Activated T-helper 2 cell treated with anti-CD3 and anti-CD28 coated beads, Interferon-gamma antibody, Interleukin-2, Interleukin-4, amounts not matched to agents 10 μg/mL and 5 μg/mL and 100 μg/mL, durations not matched to agents 14 hours and 24 hours and 36 hours (primary cell): ENCODE results near the gene KRT84. TPM values are rescaled to one million over a fixed set of nuclear protein-coding genes. Genes with fewer than 3 reads are reported as not detected.

Source experiments
- DNase-seq: peaks from one replicate; pipeline ENCODE4 v3.0.0; 2021; ENCODE audit warnings: low spot score
- H3K27ac Mint-ChIP-seq: one replicate; pipeline ENCODE4 v1.8.0; 2021; ENCODE audit warnings: mixed read lengths
- H3K27me3 Mint-ChIP-seq: one replicate; pipeline ENCODE4 v1.8.0; 2021; ENCODE audit warnings: low read depth, mixed read lengths
- H3K36me3 Mint-ChIP-seq: one replicate; pipeline ENCODE4 v1.8.0; 2021; ENCODE audit warnings: low read depth, mixed read lengths
- H3K4me1 Mint-ChIP-seq: one replicate; pipeline ENCODE4 v1.8.0; 2021; ENCODE audit warnings: low read depth, mixed read lengths
- H3K4me3 Mint-ChIP-seq: one replicate; pipeline ENCODE4 v1.8.0; 2021; ENCODE audit warnings: low read depth, mild to moderate bottlenecking, moderate library complexity, mixed read lengths
- H3K9me3 Mint-ChIP-seq: one replicate; pipeline ENCODE4 v1.8.0; 2021; ENCODE audit warnings: mixed read lengths
- intact Hi-C: fragments of 100-400 bp; cut with micrococcal nuclease; formaldehyde crosslinking; loops from one replicate; pipeline ENCODE4 v1.15.1; 2023
- total RNA-seq: library from RNA; stranded (reverse); gene quantifications from 2 replicates; pipeline ENCODE4 v1.2.3, GENCODE V29; 2022

Gene KRT84
- total RNA-seq, 1 donor from 2014 or later, result not detected

- Mint-ChIP-seq H3K4me1 (peaks cover 12% of the 10 kb centered on the region), H3K9me3 (peaks cover 6% of the 10 kb centered on the region), H3K27ac (no peak overlapping the region), H3K27me3 (peaks cover 15% of the 10 kb centered on the region), H3K36me3 (no peaks in the 10 kb centered on the region), H3K4me3 (no peak overlapping the region)
- DNase-seq, result no peak
- intact Hi-C loops, result no loop called here
These were observed 49.7 kb downstream of the KRT84 start for GRCh38 chr12:52335598-52336262.

GRCh38 chr12:52334185-52334584, 51.3 kb downstream of the KRT84 start:
- peaks cover 19% of the 10 kb centered on the region for H3K27me3 Mint-ChIP-seq
- H3K4me1 Mint-ChIP-seq, result peaks cover 12% of the 10 kb centered on the region
- H3K36me3 Mint-ChIP-seq, result no peaks in the 10 kb centered on the region
- peaks cover 6% of the 10 kb centered on the region for H3K9me3 Mint-ChIP-seq
- intact Hi-C loops, result no loop called here
- no peak overlapping the region for H3K4me3 Mint-ChIP-seq
- no peak for DNase-seq
- no peak overlapping the region for H3K27ac Mint-ChIP-seq

- peaks cover 8% of the 10 kb centered on the region for H3K4me1 Mint-ChIP-seq
- H3K9me3 Mint-ChIP-seq, result peaks cover 6% of the 10 kb centered on the region
- H3K27me3 Mint-ChIP-seq, result peaks cover 15% of the 10 kb centered on the region
- intact Hi-C loops, result no loop called here
- H3K36me3 Mint-ChIP-seq, result no peaks in the 10 kb centered on the region
- DNase-seq, result no peak
- H3K27ac Mint-ChIP-seq, result no peak overlapping the region
- no peak overlapping the region for H3K4me3 Mint-ChIP-seq
These were observed 52.1 kb downstream of the KRT84 start for GRCh38 chr12:52333321-52333720.

DNA sequence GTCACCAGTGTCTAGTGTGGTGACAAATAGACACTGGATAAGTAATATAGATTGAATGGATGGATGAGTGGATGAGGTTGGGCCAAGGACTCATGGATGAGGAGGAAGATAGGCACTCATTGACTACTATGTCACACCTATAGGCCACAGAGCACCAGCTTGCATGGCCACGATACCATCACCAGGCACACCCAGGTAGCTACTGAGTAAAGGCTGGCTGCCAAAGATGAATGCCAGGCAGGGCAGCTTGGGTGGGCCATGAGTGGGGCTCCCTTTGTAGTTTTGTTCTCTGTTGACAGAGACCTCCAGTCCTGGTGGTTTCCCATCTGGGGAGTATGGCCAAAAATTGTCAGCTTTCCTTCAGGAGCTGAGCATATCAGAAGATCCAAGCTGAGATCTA, 53.1 kb downstream of the KRT84 start:
- H3K27ac Mint-ChIP-seq, result no peak overlapping the region
- H3K4me1 Mint-ChIP-seq, result peaks cover 12% of the 10 kb centered on the region

GRCh38 chr12:52331833-52332232, 53.6 kb downstream of the KRT84 start:
- Mint-ChIP-seq H3K36me3 (no peaks in the 10 kb centered on the region), H3K4me1 (peaks cover 15% of the 10 kb centered on the region), H3K27me3 (peaks cover 15% of the 10 kb centered on the region), H3K27ac (no peak overlapping the region), H3K4me3 (no peak overlapping the region), H3K9me3 (peaks cover 5% of the 10 kb centered on the region)
- no peak for DNase-seq
- intact Hi-C loops, result no loop called here

More for the DNA sequence above, 53.1 kb downstream of the KRT84 start:
- H3K36me3 Mint-ChIP-seq, result no peaks in the 10 kb centered on the region
- peaks cover 6% of the 10 kb centered on the region for H3K9me3 Mint-ChIP-seq
- H3K27me3 Mint-ChIP-seq, result peaks cover 15% of the 10 kb centered on the region
- H3K4me3 Mint-ChIP-seq, result no peak overlapping the region
- intact Hi-C loops, result no loop called here
- DNase-seq, result no peak

- H3K27ac Mint-ChIP-seq, result no peak overlapping the region
- no peaks in the 10 kb centered on the region for H3K36me3 Mint-ChIP-seq
- peaks cover 11% of the 10 kb centered on the region for H3K4me1 Mint-ChIP-seq
- no peak overlapping the region for H3K4me3 Mint-ChIP-seq
- H3K9me3 Mint-ChIP-seq, result no peaks in the 10 kb centered on the region
- intact Hi-C loops, result no loop called here
- no peak for DNase-seq
- H3K27me3 Mint-ChIP-seq, result peaks cover 15% of the 10 kb centered on the region
These were observed 54.4 kb downstream of the KRT84 start for GRCh38 chr12:52331039-52331438.

DNA sequence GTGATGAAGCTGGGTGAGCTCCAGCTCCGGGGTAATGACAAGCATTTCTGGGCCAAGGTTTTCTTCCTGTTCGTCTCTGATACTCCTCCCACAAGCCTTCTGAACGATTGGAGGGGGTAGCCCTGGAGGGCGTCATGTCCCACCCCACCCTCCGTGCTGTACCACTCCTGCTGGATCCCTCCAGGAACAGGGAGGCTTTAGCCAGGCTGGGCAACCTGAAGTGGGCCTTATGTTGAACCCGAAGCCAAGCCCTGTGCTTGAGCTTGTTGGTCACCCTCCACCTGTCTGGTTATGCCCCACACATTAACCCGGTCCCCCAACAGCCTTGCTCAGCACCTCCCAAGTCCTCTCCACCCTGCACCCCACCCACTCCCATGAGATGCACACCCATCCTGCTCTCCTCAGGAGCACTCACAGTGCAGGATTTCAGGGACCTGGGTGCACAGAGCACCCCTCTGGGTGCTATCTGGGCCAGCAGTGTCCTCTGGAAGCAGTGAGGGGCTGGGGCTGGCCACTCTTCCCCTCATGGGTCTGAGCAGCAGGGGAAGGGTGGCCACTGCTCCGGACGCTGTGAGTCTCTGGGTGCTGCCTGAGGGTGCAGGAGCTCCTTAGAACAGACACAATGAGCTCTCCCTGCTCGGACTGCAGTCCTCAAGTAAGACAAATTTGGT, 57.5 kb downstream of the KRT84 start:
- peaks cover 15% of the 10 kb centered on the region for H3K27me3 Mint-ChIP-seq
- intact Hi-C loops, result loop anchor here (2.0 kb wide), 1 partner anchor 175 kb away; no protein-coding TSS in a partner anchor
- no peak overlapping the region for H3K27ac Mint-ChIP-seq
- DNase-seq, result no peak
- no peaks in the 10 kb centered on the region for H3K36me3 Mint-ChIP-seq
- no peak overlapping the region for H3K4me3 Mint-ChIP-seq
- peaks cover 11% of the 10 kb centered on the region for H3K4me1 Mint-ChIP-seq
- no peaks in the 10 kb centered on the region for H3K9me3 Mint-ChIP-seq

Other genes with a start within 250 kb of the KRT84 start
- gene KRT80, start 193.6 kb downstream of the KRT84 start, total RNA-seq, result not detected in 2 replicates
- 4.2 and 4.7 TPM in 2 replicates for gene KRT7, start 152.4 kb downstream of the KRT84 start, total RNA-seq
- gene KRT86, start 111.0 kb downstream of the KRT84 start, total RNA-seq, result 0.28 and 0.34 TPM in 2 replicates
- not detected in 2 replicates for gene KRT81, start 94.1 kb downstream of the KRT84 start, total RNA-seq
- not detected in 2 replicates for gene KRT83, start 64.3 kb downstream of the KRT84 start, total RNA-seq
- not detected in 2 replicates for gene KRT85, start 18.2 kb downstream of the KRT84 start, total RNA-seq
- not detected in 2 replicates for gene KRT82, start 20.7 kb upstream of the KRT84 start, total RNA-seq
- gene KRT75, start 48.7 kb upstream of the KRT84 start, total RNA-seq, result not detected in 2 replicates
- not detected in 2 replicates for gene KRT6B, start 66.5 kb upstream of the KRT84 start, total RNA-seq
- gene KRT6C, start 88.2 kb upstream of the KRT84 start, total RNA-seq, result not detected in 2 replicates
- gene KRT6A, start 107.6 kb upstream of the KRT84 start, total RNA-seq, result not detected in 2 replicates
- gene KRT5, start 134.7 kb upstream of the KRT84 start, total RNA-seq, result not detected in 2 replicates
- not detected in 2 replicates for gene KRT71, start 167.5 kb upstream of the KRT84 start, total RNA-seq
- not detected in 2 replicates for gene KRT74, start 188.2 kb upstream of the KRT84 start, total RNA-seq
- not detected in 2 replicates for gene KRT72, start 215.8 kb upstream of the KRT84 start, total RNA-seq
- gene KRT73, start 232.9 kb upstream of the KRT84 start, total RNA-seq, result not detected in 2 replicates